SK-MEL-5 (cell line): ENCODE data around the gene ZNF513. TPM values are rescaled to one million over a fixed set of nuclear protein-coding genes. Genes with fewer than 3 reads are reported as not detected.
"Not testable (repeated sequence)": the region's sequence is repeated elsewhere in the genome, so short reads cannot be mapped to it uniquely, and the experiment has no call there.

ENCODE experiments used
- DNase-seq: peaks from one replicate; pipeline ENCODE4 v3.0.0-alpha.2; 2016; ENCODE audit warnings: low read depth, low spot score
- in situ Hi-C: cut with HindIII; loops from 2 replicates; pipeline ENCODE4 v1.10.0; 2016; ENCODE audit warnings: low sequenced_read_pairs, high pct_unique_total_duplicates, low pct_unique_long_range_greater_than_20kb
- total RNA-seq: library from RNA; depleted of rRNA; stranded (reverse); fragments of >200 nt; shearing (Covaris generic); gene quantifications from 2 replicates; pipeline ENCODE4 v1.2.3, GENCODE V29; 2014

Gene ZNF513
- total RNA-seq, 1 experiment from 2014 or later, result 10.1 TPM

DNA sequence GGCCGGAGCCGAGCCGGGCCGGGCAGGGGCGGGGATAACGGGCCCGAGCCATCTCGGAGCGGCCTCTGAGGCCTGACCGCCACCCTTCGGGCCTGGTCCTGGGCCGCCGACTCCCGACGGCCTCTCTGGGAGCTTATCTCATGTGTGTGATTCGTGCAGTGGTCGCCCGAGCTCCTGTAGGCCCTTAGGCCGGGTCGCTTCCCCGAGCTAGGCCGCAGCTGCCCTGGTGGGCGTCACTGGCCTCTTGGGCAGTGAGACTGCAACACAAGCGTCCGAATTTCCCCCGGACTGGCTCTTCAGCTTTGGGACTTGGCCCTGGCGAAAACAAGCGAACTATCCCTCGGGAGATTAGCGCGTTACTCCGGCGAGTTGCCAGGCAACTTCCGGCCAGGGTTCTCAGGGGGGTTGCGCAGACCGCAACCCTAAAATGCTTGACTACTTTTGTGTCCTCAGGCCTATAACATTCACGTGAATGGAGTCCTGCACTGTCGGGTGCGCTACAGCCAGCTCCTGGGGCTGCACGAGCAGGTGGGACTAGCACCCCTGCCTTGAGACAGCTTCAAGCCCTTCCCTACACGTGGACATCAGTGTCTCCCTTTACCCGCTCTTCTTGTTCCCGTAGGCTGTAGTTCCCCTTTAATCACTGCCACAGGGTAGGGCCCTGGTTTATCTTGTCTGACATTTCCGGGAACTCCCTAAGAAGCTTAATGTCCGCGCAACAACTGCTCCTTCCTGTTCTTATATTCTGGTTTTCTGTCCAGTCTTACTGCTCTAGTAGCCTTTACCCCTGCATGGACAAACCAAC is 9.5 kb downstream of the ZNF513 start:
- DNase-seq, result peak; percentile 43
- in situ Hi-C loops, result no loop called here

DNA sequence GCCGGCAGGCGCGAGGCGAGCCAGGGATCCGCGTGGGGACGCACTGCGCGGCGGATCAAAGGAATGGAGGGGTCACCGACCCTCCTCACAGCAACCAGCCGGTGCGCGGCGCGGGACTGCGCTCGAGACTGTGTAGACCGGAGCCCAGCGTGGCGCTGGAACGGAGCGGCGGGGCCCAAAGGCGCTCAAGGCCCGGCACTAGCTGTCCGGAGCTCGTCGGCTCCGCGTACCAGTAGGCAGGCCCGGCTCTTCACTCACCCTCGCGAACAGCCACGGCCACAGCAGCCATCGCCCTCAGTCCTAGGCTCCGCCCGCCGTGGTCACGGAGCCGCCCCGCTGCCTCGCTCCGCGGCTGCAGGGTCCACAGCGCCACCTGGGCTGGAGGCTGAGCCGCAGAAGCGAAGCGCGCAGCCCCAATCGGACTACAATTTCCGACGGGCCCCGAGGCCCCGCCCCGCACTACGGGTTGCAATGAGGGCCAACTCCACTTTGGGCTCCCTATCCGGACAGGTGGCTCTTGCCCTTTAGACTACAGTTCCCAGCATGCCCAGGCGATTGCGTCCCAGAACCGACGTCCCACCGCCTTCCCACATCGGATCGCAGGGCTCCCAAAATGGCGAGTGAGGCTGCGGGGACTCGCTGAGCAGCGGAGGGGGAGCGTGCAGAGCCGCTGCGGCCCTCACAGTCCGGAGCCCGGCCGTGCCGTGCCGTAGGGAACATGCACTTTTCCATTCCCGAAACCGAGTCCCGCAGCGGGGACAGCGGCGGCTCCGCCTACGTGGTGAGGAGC is 10.3 kb downstream of the ZNF513 start, which contains the start of the genes EIF2B4 and SNX17:
Gene EIF2B4 (minus strand): TSS at position 313 of the 790 bp plus-strand sequence. CDS start 24 bp downstream, at position 289.
Gene SNX17 (plus strand): TSS at position 591 of the 790 bp plus-strand sequence. CDS start 128 bp downstream, at position 719.
- peak; percentile 100 for DNase-seq
- in situ Hi-C loops, result no loop called here

DNA sequence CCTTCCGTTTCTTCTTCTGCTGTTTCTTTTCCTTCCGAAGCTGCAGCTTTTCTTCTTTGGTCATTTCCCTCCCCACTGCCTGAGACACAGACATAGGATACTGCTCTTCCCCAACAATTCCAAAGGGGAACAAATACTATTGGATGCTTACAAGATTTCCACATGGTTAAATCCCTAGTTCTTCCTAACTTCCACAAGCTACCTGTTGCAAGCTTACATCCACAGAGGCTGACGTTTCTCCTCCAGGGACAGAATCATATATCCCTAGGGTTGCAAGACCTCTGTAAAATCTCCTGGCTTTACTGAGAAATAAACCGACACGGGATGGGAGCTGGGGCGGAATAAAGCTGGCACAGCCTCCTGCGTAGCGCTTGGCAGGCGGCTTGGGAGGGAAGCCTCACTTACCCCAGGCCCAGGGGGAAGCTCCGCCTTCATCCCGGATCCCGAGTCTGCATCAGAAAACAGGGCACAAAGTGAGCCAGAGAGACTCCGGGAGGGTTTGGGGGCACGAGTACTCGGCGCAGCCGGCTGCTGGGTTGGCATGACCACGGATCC is 11.0 kb downstream of the ZNF513 start:
- in situ Hi-C loops, result no loop called here
- peak; percentile 65 for DNase-seq

DNA sequence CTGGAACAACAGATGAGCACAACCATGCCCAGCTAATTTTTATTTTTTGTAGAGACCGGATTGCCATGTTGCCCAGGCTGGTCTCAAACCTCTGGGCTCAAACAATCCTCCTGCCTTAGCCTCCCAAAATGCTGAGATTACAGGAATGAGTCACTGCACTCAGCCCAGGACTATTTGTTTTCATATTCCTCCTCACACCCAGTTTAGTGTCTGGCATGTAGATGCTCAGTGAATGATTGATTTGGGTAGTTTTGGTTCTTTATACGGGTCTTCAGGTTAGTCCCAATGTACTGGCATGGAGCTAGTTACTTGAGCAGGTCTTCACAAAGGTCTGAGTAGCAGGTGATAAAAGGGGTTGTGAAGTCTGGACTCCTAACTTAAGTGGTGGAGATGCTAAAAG is 16.6 kb downstream of the ZNF513 start:
- in situ Hi-C loops, result no loop called here
- no peak for DNase-seq

DNA sequence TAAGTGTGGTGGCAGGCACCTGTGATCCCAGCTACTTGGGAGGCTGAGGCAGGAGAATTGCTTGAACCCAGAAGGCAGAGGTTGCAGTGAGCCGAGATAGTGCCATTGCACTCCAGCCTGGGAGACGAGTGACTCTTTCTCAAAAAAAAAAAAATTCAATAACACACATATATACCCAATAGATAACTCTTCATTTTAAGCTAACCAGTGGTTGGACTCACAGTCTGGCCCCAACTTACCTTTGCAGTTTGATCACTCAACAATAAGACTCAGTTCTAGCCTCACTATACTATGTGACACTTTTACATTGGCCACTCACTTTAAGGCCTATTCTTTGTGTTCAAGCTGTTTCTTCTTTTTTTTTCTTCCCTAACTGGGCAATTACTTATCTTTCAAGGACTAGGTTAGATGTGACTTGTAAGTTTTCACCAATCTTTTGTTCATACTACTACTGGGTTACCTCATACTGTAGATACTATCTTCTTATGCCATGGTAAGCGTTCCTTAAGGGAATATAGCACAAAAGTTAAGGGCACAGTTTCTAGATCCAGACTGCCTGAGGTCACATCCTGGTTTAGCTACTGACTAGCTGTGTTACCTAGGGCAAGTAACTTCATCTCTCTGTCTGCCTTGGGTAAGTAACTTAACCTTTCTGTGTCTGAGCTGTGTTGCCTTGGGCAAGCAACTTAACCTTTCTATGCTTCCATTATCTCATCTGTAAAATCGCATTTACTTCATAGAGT is 17.7 kb downstream of the ZNF513 start:
- DNase-seq, result no peak
- in situ Hi-C loops, result no loop called here

DNA sequence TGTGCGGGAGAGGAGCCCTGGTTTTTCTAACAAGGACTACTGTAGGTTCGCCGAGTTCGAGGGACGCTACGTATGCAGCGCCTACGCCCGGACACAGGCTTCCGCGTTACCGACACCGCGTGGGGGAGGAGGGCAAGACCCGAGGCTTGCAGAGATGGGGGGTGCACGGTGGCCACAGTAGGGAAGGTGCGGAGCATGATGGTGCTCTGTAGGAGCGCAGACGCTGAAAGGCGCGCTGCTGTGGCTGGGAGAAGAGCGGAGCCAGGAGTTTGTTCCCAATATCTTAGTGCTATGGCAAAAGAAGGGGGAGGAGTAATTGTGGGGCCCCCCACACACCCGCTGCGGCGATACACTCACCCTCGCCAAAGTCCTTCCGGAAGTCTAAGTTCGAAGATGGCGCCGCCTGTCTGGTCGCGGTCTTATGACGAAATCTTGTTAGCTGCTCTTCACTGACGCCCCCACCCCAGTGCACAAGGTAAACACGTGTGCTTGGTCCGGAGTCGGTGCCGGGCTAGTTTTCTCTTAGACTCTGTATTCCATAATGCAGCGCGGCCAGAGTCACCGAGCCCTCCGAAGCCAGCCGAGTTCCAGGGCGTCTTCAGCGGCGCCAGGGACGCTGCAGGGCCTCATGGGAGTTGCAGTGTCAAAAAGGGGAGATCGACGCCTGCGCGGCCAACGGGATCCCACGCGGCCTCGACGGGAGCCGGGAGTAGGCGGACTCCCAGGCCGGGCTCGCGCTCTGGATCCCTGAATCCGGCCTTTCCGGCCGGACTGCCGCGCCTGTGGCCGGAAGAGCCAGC is 24.0 kb downstream of the ZNF513 start, which contains the start of gene GTF3C2:
Gene GTF3C2 (minus strand): TSS at position 383 of the 800 bp plus-strand sequence. CDS start 13,210 bp downstream, outside the sequence.
- in situ Hi-C loops, result no loop called here
- DNase-seq, result peak; percentile 98

DNA sequence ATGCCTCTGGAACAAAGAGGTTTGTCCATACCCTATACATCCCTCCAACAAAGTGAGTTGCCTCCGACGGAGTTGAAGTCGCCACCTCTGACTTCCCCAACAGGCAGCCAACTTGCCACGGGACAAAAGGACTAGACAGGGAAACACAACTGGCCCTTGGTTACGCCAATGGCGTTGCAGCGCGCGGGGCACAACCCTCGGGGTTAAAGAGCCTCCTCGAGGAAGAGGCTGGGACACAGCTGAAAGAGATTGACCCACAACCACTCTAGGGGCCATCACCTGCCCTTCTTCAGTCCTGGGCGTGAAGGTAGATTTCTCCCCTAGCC is 24.5 kb downstream of the ZNF513 start:
- in situ Hi-C loops, result no loop called here
- DNase-seq, result peak; percentile 81

DNA sequence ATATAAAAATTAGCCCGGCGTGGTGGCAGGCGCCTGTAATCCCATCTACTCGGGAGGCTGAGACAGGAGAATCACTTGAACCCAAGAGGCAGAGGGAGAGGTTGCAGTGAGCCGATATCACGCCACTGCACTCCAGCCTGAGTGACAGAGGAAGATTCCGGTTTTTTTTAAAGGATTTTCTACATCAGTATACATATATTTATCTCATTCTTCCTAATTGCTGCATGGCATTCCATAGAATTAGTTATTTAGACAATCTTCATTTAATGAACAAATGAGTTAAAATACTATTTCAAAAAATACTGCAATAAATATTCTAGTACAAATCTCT is 26.0 kb downstream of the ZNF513 start:
- no peak for DNase-seq
- in situ Hi-C loops, result no loop called here

DNA sequence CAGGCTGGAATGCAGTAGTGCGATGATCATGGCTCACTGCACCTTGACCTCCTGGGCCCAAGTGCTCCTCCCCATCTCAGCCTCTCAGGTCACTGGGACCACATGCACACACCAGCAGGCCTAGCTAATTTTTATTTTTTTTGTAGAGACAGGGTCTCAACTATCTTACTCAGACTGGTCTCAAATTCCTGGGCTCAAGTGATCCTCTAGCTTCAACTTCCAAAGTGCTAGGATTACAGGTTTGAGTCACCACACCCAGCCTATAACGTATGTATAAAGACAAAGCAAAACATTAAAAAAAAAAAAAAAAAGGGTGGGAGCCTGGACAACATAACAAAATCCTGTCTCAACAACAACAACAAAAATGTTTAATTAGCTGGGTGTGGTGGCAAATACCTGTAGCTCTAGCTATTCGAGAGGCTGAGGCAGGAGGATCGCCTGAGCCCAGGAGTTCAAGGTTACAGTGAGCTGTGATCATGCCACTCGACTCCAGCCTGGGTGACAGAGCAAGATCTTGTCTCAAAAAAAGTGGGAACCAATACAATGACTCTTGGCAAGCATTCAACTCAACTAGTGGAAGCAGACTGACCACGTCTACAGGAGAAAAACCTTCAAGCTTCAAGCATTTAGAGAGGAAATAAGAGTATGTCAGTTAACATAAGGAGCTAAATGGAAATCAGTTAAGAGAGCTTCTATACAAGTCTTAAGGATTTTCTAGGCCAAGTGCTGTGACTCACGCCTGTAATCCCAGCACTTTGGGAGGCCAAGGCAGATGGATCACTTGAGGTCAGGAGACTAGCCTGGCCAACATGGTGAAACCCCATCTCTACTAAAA is 26.6 kb downstream of the ZNF513 start:
- DNase-seq, result no peak
- in situ Hi-C loops, result no loop called here

DNA sequence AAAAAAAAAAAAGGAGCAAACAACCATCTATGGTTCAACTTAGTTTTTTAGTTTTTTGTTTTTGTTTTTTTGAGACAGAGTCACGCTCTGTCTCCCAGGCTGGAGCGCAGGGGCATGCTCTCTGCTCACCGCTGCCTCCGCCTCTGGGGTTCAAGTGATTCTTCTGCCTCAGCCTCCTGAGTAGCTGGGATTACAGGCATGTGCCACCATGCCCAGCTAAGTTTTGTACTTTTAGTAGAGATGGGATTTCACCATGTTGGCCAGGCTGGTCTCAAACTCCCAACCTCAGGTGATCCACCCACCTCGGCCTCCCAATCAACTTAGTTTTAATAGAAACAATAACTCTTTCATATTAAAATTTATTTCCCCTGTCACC is 27.2 kb downstream of the ZNF513 start:
- DNase-seq, in situ Hi-C loops: not testable (repeated sequence)

DNA sequence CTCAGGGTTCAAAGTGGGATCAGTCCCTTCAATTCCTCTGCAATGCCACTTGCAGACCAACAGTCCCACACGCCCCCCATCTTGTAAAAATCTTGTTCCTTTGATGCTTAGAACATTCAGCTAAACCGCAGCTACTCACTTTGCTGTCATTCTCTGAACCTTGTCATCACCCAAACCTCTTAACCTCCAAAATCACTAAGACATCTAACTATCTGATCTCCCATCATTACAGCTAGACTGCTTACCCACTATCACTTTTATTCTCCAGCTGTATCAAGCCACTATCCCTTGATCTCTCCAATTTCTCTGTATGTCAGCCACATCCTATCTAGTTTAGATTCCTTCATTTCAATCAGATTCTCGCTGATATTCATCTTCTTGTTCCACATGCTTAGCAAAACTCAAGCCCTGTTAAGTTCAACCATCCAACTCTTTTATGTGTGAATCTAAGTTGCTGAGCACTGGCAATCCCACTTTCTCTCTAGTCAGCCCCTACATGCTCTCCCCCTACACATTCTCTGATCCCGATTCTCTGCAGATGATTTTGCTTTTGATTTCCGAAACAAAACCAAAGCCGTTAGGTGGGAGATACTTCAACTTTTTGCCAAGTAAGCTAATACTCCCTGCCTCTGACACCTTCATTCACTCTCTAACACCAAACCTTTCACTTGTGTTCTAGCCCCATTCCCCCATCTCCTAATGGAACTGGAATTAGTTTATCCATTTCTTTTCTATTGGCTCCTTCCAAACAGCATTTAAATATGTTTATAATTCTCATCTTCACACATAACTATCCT is 28.5 kb downstream of the ZNF513 start:
- in situ Hi-C loops, result no loop called here
- no peak for DNase-seq

DNA sequence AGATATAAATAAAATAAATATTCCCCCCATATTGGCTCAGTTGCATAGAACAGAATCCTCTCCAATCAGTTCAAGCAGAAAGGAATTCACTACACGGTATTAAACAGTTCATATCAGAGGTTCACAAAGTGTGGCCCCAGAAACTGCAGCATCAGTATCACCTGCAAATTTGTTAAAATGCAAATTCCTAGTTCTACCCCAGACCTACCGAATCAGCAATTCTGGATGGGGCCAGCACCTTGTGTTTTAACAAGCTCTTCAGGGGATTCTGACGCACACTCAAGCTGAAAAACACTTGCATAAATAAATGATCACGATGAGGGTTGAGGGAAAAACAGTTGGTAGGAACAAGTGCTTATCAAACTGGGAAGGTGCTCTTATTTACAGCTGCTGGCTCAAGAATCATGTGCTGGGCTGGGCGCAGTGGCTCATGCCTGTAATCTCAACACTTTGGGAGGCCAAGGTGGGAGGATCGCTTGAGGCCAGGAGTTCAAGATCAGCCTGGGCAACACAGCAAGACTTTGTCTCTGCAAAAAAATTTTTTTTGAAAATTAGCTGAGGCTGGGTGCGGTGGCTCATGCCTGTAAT is 30.3 kb downstream of the ZNF513 start:
- in situ Hi-C loops, result no loop called here

DNA sequence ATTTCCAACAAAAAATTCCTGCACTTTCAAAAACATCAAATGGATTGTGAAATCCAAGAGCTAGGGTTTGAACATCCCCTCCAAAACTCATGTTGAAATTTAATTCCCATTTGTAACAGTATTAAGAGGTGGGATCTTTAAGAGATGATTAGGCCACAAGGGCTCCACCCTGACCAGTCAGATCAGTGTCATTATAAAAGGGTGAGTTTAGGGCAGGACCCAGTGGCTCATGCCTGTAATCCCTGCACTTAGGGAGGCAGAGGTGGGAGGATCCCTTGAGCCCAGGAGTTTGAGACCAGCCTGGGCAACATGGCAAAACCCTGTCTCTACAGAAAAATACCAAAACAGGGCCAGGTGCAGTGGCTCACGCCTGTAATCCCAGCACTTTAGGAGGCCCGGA is 32.9 kb downstream of the ZNF513 start:
- in situ Hi-C loops, result no loop called here
- no peak for DNase-seq

More for the DNA sequence above, 30.3 kb downstream of the ZNF513 start:
- DNase-seq, result no peak

DNA sequence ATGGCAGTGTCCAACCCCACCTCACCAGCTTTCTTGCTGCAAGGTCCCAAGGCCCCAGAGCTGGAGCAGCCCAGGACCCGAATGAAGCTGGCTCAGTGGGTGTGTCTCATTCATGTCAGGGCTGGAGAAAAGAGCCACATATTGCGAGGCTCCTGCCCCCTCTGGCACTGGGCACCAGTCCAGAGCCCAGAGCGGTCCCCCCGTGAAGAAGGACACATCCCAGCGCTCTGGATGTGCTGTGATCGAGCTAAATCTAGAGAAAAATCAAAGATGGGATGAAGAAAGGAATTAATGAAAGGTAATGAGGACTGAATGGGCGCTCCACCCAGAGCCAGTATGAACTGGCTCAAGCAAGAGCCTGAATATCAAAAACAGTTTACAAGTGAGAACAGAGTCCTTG is 44.4 kb downstream of the ZNF513 start:
- in situ Hi-C loops, result no loop called here
- DNase-seq, result no peak

DNA sequence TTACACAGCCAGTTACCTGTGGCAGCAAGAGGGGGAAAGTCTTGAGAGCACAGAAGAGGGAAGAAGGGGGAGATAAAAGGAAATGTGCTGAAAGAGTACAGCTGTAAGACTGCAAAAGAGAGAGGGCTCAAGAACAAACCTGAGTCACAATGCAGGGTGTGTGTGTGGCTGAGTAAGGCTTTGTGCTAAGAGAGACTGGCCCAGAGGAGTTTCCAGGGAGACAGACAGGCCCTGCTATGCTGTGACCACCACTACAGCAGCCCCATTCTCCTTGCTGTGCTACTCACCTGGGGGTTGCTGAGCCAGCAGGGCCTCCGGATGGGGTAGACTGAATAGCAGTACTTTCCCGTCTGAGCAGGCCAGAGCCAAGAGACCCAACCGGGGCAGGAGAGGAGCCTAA is 45.2 kb downstream of the ZNF513 start:
- DNase-seq, result no peak
- in situ Hi-C loops, result no loop called here
